Sigmoid colon (tissue), 7 donors: ENCODE results near the gene ALDH16A1. TPM values are rescaled to one million over a fixed set of nuclear protein-coding genes. Genes with fewer than 3 reads are reported as not detected.
A peak's percentile ranks its signal among the peaks of the same experiment; 100 is the strongest.

Experiments
- DNase-seq: peaks from one replicate; pipeline ENCODE4 v3.0.0-alpha.2; 2019
- H3K27ac ChIP-seq, 4 donors: fragments of 200-600 bp; sonication (generic); one replicate each; pipeline ENCODE4 v1.5.1; 2016 to 2019; ENCODE audit warnings: mild to moderate bottlenecking in 1 of 4
- H3K27me3 ChIP-seq, 3 donors: fragments of 200-600 bp; sonication (generic); one replicate each; pipeline ENCODE4 v1.5.1; 2019; ENCODE audit warnings: mild to moderate bottlenecking in 1 of 3
- H3K36me3 ChIP-seq, 4 donors: fragments of 200-600 bp; sonication (generic); one replicate each; pipeline ENCODE4 v1.5.1; 2016 to 2019
- H3K4me1 ChIP-seq, 4 donors: fragments of 200-600 bp; sonication (generic); one replicate each; pipeline ENCODE4 v1.5.1; 2017 to 2019
- H3K4me3 ChIP-seq, 4 donors: fragments of 200-600 bp; sonication (generic); one replicate each; pipeline ENCODE4 v1.5.1; 2017 to 2019; ENCODE audit warnings: mild to moderate bottlenecking in 2 of 4, moderate library complexity in 1 of 4
- H3K9me3 ChIP-seq, 4 donors: fragments of 200-600 bp in 3 of 4; sonication (generic) in 3 of 4; one replicate each; pipeline versions ENCODE4 v1.5.1 to v1.6.1; 2013 to 2019
- EP300 ChIP-seq, 4 donors: sonication (generic); formaldehyde crosslinking; IDR thresholded peaks; one replicate each; pipeline ENCODE4 v1.6.1; 2017; ENCODE audit warnings: antibody characterized with exemption in 4 of 4
- POLR2A ChIP-seq, 2 donors: fragments of 450-650 bp; IDR thresholded peaks; one replicate each; pipeline ENCODE4 v1.6.1; 2016; ENCODE audit warnings: antibody characterized with exemption in 2 of 2, mild to moderate bottlenecking in 2 of 2, moderate library complexity in 2 of 2
- POLR2AphosphoS5 ChIP-seq, 4 donors: sonication (generic); formaldehyde crosslinking; IDR thresholded peaks; one replicate each; pipeline ENCODE4 v1.6.1; 2017; ENCODE audit warnings: antibody characterized with exemption in 4 of 4
- WGBS, 2 donors: extraction: QIAGEN DNeasy Blood & Tissue Kit; methylation state at CpG; one replicate each; pipeline ENCODE4 v1.1.7; 2013; 5-methylcytosine and 5-hydroxymethylcytosine counted together
- intact Hi-C: fragments of 100-400 bp; cut with DNase I; formaldehyde crosslinking; loops from one replicate; pipeline ENCODE4 v1.15.1; 2023
- polyA plus RNA-seq, 3 donors: library from polyadenylated mRNA; stranded (reverse); fragments of 200-250 nt; gene quantifications; one replicate each; pipeline ENCODE4 v1.2.3, GENCODE V29; 2013
- total RNA-seq, 4 donors: library from RNA; depleted of rRNA; stranded (reverse); fragments of >200 nt; gene quantifications; one replicate each; pipeline ENCODE4 v1.1.0, GENCODE V29; 2016
- TF ChIP-seq, protein P1 (sequence below), 4 experiments: fragments of 450-650 bp in 3 of 4; fragments of 200-600 bp in 1 of 4; IDR thresholded peaks; one replicate each; pipeline ENCODE4 v1.5.1; 2016 to 2019; ENCODE audit warnings: antibody characterized with exemption in 4 of 4, mild to moderate bottlenecking in 3 of 4, moderate library complexity in 2 of 4
- donor health status: healthy with polysubstance abuse.
- donor health status: Bipolar disorder and iron deficiency.
- donor health status: healthy.

Gene ALDH16A1
- total and polyA plus RNA-seq, 7 donors: 14.1 to 44.2 (median 18.0) TPM

DNA sequence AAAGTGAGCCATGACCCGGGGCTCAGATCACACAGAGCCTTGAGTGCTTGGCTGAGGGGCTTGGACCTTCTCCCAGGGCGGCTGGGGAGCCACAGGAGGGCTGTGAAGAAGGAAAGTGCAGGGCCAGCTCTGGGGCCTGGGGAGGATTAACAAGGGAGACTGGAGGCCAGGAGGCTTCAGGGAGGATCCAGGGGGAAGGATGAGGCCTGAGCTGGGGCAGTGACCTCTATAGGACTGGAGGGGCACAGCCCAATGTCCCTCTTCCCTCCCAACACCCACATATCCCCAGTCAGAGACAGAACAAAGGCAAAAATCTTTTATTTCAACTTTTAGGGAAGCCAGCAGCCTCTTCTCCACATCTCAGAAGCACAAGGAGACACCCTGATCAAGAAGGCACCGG lies 7.0 kb upstream of the ALDH16A1 start:
- H3K36me3 ChIP-seq: peaks cover 0 to 19% (median 7%) of the 10 kb centered on the region in 4 donors
- H3K27me3 ChIP-seq: peaks cover 14 to 22% (median 20%) of the 10 kb centered on the region in 3 donors
- no peak overlapping the region for H3K4me3 ChIP-seq
- H3K9me3 ChIP-seq: no peaks in the 10 kb centered on the region
- intact Hi-C loops: no loop called here
- no peak overlapping the region for H3K27ac ChIP-seq
- peaks cover 0 to 41% (median 23%) of the 10 kb centered on the region in 4 donors for H3K4me1 ChIP-seq
- DNase-seq: no peak
- 79 to 90% methylated on average over 3 of the region's 3 CpGs for WGBS, 2 donors
- TF ChIP-seq POLR2A (IDR thresholded peaks at IDR 0.05): no peak
- TF ChIP-seq, protein P1, sequence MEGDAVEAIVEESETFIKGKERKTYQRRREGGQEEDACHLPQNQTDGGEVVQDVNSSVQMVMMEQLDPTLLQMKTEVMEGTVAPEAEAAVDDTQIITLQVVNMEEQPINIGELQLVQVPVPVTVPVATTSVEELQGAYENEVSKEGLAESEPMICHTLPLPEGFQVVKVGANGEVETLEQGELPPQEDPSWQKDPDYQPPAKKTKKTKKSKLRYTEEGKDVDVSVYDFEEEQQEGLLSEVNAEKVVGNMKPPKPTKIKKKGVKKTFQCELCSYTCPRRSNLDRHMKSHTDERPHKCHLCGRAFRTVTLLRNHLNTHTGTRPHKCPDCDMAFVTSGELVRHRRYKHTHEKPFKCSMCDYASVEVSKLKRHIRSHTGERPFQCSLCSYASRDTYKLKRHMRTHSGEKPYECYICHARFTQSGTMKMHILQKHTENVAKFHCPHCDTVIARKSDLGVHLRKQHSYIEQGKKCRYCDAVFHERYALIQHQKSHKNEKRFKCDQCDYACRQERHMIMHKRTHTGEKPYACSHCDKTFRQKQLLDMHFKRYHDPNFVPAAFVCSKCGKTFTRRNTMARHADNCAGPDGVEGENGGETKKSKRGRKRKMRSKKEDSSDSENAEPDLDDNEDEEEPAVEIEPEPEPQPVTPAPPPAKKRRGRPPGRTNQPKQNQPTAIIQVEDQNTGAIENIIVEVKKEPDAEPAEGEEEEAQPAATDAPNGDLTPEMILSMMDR (IDR thresholded peaks at IDR 0.05): no peak
- TF ChIP-seq POLR2AphosphoS5 (IDR thresholded peaks at IDR 0.05): no peak
- TF ChIP-seq EP300 (IDR thresholded peaks at IDR 0.05): no peak

DNA sequence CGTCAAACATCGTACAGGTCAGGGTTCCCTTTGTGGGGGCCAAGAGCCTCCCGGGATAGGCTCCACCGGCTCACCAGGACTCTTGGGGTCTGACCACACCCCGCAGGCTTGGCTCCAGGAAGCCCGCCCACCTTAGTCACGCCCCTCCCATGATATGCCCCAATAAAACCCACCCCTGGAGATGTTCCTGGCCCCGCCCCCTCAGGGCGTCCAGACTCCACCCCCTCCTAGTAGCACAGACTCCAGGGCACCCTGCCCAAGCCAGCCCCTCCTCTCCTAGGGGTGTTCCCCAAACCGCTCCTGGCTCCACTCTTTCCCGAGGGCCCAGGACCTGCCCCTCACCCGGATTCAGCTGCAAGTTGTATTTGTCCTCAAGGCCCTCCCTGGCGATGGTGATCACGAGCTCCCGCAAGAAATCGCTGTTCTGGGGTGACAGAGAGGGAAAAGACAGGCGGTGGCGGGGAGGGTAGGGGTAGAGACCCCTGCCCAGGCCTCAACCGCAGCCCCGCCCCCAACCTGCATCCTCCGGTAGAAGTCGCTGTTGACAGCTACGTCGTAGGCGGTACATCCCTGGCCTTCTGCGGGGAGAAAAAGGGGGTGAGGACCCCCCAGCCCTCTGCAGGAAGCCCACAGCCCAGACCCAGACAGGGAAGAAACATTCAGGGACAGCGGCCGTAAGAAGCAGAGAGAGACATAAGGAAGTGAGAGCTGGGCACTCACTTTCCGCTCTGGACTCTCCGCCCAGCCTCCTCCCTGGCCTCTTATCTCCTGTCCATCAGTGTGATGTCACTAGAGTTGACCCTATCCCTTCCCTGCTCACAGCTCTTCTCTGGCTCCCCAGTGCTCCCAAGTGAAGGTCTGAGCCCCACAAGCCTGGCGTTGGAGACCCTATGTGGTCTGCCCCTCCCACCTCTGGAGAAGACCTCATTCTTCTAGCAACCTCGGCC lies 5.3 kb upstream of the ALDH16A1 start:
- Histone ChIP-seq H3K9me3 (no peaks in the 10 kb centered on the region), H3K36me3 (peaks cover 0 to 19% (median 7%) of the 10 kb centered on the region in 4 donors), H3K27ac (peak overlapping the region in 1 of 4 donors; percentile 15), H3K27me3 (peaks cover 0 to 5% (median 3%) of the 10 kb centered on the region in 3 donors), H3K4me3 (no peak overlapping the region), H3K4me1 (peaks cover 0 to 36% (median 12%) of the 10 kb centered on the region in 4 donors)
- 79 to 83% methylated on average over 32 of the region's 32 CpGs for WGBS, 2 donors
- TF ChIP-seq, protein P1 (IDR thresholded peaks at IDR 0.05): no peak
- TF ChIP-seq POLR2A (IDR thresholded peaks at IDR 0.05) (no peak), EP300 (IDR thresholded peaks at IDR 0.05) (no peak), POLR2AphosphoS5 (IDR thresholded peaks at IDR 0.05) (no peak)
- intact Hi-C loops: no loop called here
- peak; percentile 72 for DNase-seq

DNA sequence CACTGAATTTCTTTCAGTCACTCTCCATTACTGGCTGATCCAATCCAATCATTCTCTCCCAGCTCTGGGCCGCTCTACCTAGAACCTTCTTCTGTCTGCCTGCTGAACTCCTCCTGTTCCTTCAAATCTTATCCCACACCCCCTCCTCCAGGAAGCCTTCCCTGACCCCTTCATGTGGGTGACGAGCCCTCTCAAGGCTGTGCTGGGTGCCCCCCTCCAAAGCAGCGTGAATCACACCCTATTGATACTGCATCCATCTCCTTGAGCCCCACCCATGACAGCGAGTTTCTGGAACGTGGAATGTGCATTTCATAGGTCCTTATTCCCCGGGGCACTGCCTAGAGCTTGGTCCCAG lies 4.6 kb upstream of the ALDH16A1 start:
- peaks cover 0 to 30% (median 8%) of the 10 kb centered on the region in 4 donors for H3K4me1 ChIP-seq
- 93 to 94% methylated on average over 6 of the region's 6 CpGs for WGBS, 2 donors
- intact Hi-C loops: no loop called here

DNA sequence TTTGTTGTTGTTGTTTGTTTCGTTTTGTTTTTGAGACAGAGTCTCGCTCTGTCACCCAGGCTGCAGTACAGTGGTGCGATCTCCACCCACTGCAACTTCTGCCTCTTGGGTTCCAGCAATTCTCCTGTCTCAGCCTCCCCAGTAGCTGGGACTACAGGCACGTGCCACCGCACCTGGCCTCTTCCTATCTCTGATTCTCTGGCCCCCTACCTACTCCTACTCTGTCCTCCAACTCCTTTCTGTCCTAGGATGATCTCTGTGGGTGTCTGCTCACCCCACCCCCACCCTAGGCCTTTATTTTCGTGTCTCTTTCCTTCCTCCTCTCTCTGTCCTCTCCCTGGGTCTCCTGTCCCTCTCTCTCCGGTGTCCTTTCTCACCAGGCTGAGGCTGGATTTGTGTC lies 2.6 kb upstream of the ALDH16A1 start:
- peak overlapping the region in 1 of 4 donors; percentile 66 for H3K4me3 ChIP-seq
- no peaks in the 10 kb centered on the region for H3K27me3 ChIP-seq
- TF ChIP-seq POLR2AphosphoS5 (IDR thresholded peaks at IDR 0.05) (no peak), POLR2A (IDR thresholded peaks at IDR 0.05) (no peak), EP300 (IDR thresholded peaks at IDR 0.05) (no peak)
- TF ChIP-seq, protein P1 (IDR thresholded peaks at IDR 0.05): no peak
- H3K36me3 ChIP-seq: peaks cover 0 to 19% (median 7%) of the 10 kb centered on the region in 4 donors
- 84 to 89% methylated on average over 7 of the region's 7 CpGs for whole genome bisulfite sequencing, 2 donors
- no peaks in the 10 kb centered on the region for H3K9me3 ChIP-seq
- peak overlapping the region in 2 of 4 donors; percentile 31 to 98 for H3K27ac ChIP-seq
- intact Hi-C loops: loop anchor here (5.0 to 10.0 kb wide), 3 partner anchors 366 to 574 kb away; partner anchors contain the start of genes AKT1S1, SNRNP70, TBC1D17 and VRK3
- no peak for DNase-seq
- peaks cover 0 to 46% (median 17%) of the 10 kb centered on the region in 4 donors for H3K4me1 ChIP-seq

More for the DNA sequence above, 4.6 kb upstream of the ALDH16A1 start:
- Histone ChIP-seq H3K9me3 (no peaks in the 10 kb centered on the region), H3K4me3 (no peak overlapping the region), H3K36me3 (peaks cover 0 to 19% (median 7%) of the 10 kb centered on the region in 4 donors), H3K27me3 (no peaks in the 10 kb centered on the region), H3K27ac (no peak overlapping the region)
- no peak for DNase-seq
- TF ChIP-seq, protein P1 (IDR thresholded peaks at IDR 0.05): no peak
- TF ChIP-seq POLR2A (IDR thresholded peaks at IDR 0.05): no peak
- no peak for TF ChIP-seq POLR2AphosphoS5 (IDR thresholded peaks at IDR 0.05)
- TF ChIP-seq EP300 (IDR thresholded peaks at IDR 0.05): no peak
